GM19324 (cell line): ENCODE data around the gene CSK.

Experiments used
- ATAC-seq: cut with Tn5 transposase; IDR thresholded peaks from one replicate; pipeline ENCODE4 v1.9.1; 2021; ENCODE audit warnings: mild to moderate bottlenecking, moderate library complexity; ENCODE audit not compliant: unreplicated experiment, low FRiP score

The CSK gene

GRCh38 chr15:74822233-74822632 is 40.4 kb downstream of the CSK start:
- ATAC-seq: no peak

DNA sequence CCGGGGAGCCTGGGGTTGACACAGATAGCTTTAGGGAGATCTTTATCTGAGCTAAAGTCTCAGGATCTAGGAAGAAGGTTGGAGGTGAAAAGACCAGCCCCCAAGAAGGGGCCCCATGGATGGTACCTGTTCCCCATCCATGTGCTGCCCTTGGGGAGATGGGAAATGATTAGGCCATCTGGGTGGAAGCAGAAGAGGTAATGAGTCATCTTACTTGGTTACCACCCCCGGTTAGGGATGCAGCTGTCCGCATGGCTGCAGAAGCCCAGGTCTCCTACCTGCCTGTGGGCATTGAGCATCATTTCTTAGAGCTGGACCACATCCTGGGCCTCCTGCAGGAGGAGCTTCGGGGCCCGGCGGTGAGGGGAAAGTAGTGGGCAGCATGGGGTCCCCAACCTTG is 41.4 kb downstream of the CSK start:
- ATAC-seq: no peak

- ATAC-seq: no peak
Observed at GRCh38 chr15:74824976-74825375, 43.1 kb downstream of the CSK start.

DNA sequence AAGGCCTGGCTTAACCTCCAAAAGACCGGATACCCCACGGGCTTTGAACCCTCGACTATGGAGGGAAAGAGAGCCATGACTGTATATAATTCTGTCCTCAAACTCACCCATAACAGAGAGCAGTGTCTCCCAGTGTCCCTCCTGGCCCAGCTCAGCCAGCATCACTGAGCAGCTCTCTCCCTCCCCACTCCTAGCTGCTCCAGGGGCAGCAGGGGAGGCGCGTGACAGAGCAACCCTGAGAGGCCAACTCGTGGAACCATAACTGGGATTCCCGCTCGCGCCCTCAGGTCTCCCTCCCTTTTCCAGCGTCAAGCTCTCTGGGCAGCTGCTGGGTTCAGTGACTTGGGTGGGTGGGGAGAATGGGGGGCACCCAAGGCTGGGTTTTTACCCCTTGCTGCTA is 44.0 kb downstream of the CSK start:
- no peak for ATAC-seq

DNA sequence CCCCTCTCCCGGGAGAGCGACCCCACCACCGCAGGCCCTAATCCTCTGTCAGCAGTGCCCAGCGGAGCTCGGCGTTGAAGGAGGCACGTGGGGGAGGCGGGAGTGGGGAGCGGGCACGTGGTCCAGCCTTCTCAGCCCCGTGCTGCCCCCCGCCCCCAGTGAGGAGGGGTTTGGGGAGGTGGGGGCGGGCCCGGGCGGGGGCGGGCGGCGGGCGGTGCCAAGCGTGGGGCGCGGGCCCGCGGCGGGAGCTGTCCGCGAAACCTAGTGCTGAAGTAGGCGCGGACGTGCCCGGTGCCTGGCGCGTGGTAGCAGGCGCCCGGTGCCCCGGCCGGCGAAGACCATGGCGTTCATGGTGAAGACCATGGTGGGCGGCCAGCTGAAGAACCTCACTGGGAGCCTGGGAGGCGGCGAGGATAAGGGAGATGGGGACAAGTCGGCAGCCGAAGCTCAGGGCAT is 44.5 kb downstream of the CSK start, which contains the start of gene CPLX3:
CPLX3 (plus strand) TSS at position 264 of the 456 bp plus-strand sequence; CDS start at position 341, 77 bp downstream.
- no peak for ATAC-seq

- no peak for ATAC-seq
Observed at GRCh38 chr15:74826921-74827320, 45.0 kb downstream of the CSK start.

DNA sequence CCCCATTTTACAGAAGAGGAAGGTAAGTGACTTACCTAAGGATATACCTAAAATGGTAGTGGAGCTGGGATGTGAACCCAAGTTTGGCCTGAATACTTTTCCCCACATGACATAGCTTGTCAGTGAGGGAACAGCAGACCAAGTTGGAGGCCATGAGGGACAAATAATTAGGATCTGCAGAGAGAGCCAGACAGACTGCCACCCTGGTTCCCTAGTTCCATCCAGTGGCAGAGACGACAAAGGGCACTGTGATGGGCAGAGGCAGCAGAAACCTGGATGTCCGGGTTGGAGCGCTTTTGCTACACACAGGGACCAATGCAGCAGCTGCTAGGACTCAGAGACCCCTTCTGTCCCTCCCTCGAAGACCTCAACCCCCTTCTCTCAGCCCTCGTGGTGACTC is 45.7 kb downstream of the CSK start:
- no peak for ATAC-seq

GRCh38 chr15:74828835-74829234 is 47.0 kb downstream of the CSK start:
- ATAC-seq: no peak

DNA sequence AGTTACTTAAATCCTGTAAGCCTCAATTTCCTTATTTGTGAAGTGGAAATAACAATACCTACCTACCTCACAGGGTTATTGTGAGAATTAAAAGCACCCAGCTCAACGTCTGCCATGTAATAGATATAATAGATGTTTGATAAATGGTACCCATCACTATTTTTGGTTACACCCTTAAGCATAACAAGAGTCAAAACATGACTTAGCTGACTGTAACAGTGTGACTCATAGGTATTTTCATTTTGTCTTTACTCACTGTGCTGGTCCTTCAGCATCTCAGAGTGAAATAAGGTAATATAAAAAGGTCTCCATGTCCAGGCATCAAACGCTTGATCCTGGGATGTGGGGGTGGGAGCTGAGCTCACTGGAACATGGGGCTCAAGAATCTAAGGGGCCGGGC is 47.6 kb downstream of the CSK start:
- ATAC-seq: no peak

DNA sequence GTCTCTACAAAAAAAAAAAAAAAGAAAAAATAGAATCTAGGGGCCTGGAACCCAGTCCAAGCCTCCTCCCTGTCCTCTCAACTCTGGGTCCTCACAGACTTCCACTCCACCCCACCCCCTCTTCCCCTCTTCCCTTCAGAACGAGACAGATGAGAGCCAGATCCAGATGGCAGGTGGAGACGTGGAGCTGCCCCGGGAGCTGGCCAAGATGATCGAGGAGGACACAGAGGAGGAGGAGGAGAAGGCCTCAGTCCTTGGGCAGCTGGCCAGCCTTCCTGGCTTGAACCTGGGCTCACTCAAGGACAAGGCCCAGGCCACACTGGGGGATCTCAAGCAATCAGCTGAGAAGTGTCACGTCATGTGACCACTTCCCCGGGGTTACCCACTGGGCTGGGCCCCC is 48.1 kb downstream of the CSK start:
- no peak for ATAC-seq

DNA sequence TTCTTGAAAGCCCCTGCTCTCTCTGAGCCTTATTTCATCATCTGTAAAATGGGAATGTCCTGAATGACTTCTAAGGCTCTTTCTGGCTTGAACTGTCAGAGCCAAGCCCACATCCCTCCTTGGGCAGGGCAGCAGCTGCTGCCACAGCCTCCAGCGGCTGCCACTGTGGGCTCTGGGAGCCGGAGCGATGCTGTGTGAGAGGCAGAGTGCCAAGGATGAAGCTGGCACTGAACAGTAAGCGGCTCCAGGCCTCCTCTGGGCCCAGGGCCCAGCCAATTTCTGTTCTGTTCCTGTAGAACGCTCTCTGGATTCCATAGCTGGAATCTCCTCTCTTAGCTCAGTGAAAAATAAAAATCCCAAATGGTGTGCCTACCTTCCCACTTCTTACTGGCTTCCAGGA is 49.0 kb downstream of the CSK start:
- ATAC-seq: no peak

DNA sequence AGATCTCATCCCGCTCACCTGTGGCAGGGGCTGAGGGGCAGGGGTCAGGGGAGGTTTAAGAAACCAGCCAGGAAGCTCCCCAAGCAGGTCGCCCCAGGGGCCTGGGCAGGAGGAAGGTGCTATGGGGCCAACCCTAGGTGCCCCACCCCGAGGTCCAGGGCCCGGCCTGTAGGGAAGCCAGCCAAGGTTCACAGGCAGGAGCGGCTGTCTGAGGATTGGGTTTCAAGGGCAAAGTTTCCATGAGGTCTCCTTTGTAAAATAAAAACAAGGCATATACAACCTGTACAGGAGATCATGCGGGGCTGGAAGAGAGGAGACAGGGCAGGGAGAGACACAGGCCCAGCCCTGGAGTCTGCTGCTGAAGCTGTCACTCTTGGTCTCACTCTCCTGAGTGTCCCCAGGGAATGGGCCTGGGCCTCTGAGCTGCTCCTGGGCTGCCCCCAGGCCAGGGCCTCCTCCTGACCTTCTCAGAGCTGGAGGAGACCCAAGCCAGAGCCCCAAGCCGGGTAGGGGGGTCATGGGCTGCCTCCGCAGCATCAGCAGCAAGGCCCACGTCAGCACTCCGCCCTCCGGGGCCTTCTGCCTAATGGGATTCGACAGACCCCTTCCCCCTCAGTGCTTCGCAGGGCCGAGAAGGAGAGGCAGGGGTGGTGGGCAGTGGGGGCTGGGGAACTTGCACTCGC is 50.1 kb downstream of the CSK start:
- ATAC-seq: no peak

DNA sequence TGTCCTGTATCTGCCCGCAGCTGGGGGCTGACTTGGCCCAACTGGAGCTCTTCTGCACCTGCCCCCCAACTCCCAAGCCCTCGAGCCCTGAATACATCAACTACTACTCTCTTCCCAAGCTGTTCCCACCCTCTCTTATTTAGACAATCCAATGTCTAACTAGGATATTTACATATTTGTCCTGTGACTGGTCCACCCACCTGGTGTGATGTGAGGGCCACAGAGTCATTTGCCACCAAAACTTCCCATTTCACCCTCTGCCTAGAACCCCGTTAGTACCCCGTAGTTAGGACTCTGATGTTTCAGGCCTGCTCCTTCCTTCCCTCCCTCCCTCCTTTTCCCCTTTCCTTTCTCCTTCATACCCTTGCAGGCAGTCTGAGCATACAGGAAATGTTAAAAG is 50.9 kb downstream of the CSK start:
- ATAC-seq: no peak

DNA sequence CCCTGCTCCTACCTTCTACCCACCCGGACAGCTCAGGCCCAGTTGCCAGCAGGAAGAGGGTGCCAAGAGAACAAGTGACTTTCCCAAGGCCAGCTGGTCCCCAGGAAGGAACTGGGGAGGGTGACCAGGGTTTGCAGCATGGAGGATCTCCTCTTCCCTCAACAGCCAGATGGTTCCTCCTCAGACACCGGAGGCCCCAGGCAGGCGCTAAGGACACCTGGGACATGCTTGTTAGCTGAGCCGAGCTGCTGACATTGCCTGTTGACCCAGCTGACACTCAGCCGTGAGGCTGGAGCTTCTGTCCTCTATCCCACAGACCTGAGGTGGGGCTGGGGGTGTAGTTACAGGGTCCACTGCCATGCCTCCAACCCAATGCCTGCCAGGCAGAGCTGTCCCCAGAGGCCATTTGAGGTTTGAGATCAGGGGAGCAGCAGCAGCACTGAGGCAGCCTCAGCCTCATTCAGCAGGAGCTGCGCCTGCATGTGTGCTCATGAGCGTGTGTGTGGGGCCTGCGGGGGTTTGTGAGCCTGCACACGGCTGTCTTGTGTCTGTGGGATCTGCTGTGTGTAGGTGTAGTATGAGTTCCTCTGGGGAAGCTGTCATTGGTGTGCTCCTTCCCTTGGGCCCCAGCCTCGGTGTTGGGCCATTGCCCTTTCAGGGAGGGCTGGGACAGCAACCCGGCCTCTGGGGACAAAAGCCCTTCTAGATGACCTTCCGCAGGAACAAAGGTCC is 51.7 kb downstream of the CSK start:
- no peak for ATAC-seq

DNA sequence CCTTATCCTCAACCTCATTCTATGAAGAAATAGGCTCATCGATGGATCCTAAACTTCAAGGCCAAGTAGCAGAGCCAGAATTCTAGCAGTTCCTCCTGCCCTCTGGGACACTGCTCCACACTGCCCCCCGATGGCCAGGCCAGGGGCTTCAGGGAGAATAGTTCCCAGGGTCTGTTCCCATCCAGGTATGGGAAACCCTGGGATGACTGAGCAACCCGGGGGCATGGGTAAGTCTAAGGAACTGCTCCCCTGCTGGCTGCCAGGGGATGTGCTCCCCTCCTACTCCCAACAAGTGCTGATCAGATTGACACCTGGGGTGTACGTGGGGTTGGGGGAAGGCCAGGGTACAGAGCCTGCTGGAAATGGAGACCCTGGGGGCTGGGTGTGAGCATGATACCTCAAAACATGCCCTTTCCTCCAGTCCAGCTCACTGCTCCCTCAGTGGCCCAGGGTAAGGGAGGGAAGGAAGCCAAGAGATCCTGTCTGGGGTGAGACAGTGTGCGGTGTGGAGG is 53.5 kb downstream of the CSK start:
- ATAC-seq: no peak

- ATAC-seq: no peak
Observed at GRCh38 chr15:74836846-74837245, 55.0 kb downstream of the CSK start.

GRCh38 chr15:74837482-74838136 is 55.7 kb downstream of the CSK start:
- no peak for ATAC-seq

- ATAC-seq: no peak
Observed at GRCh38 chr15:74838137-74838516, 56.2 kb downstream of the CSK start.

DNA sequence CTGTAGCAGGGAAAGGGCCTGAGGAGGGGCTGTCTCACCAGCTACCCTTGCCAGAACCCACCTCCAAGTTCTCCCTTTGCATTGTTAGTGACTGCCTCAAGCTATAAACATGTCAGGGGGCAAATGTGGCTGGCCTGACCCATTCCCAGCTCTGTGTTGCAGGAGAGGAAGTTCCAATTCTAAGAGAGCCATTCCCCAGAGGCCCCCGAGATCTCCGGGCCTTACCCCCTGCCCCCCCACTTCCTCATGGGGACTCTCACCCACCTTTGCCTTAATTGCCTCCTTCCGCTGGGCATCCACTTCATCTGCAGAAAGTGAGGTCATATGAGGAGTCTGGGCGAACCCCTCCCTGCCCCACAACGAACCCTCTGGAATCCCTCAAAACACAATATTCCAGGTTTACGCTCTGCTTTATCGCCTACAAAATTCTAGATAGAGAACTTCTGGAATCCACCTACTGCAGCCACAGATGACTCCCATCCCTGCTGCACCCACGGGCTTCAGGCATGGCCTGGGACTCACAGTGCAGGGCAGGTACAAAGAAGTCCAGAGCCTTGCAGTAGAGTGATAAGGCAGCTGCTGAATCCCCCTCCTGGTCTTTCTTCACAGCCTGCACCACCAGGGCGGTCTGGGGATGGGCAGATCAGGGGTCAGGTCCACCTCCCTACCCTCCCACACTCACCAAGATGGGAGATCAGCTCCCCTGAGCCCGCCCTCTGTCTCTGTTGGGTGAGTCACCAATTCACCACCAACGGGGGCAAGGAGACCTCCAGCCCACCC is 57.1 kb downstream of the CSK start:
- ATAC-seq: no peak

DNA sequence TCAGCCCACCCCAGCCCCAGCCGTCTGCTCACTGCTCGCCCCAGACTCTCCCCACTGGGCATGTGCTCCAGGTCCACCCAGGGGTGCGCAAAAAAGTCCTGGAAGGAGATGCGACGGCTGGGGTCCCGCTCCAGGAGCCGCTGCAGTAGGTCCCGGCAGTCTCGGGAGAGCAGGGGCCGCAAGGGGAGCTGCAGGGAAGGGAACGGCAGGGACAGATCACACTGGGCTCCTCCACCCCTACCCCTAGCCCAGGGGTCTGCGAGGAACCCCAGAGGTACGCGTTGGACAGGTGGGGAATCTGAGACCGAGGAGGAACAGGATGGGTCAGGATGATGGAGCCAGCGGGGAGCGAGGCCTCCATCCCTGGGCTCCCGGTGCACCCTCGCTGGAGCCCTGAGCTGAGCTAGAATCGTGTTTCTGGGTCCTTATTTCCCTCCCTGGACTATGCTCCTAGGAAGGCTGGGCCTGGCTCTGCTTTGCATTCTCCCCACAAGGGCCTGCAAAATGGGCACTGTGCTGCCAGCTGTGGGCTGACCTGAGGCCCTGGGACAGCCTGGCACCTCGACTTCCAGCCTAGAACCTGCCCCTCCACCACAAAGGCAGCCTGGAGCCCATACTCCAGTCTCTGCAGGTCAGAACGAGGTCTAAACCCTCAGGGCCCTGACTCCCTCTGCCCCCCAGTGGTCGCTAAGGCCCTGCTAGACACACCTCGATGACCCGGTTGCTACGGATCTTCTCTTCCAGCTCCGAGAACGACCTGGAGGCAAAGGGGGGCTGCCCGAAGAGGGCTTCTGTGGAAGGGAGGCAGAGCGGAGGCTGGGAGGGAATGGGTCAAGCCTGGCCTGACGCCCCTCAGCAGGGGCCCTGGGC is 57.9 kb downstream of the CSK start:
- no peak for ATAC-seq
